Sigmoid colon (tissue), 4 donors: Measurements from ENCODE around the gene TCF12.

Experiments
- CTCF ChIP-seq, 4 experiments: fragments of 450-650 bp in 3 of 4; fragments of 200-600 bp in 1 of 4; IDR thresholded peaks; one replicate each; pipeline ENCODE4 v1.5.1; 2016 to 2019; ENCODE audit warnings: antibody characterized with exemption in 4 of 4, mild to moderate bottlenecking in 3 of 4, moderate library complexity in 2 of 4
- EP300 ChIP-seq, 4 donors: sonication (generic); formaldehyde crosslinking; IDR thresholded peaks; one replicate each; pipeline ENCODE4 v1.6.1; 2017; ENCODE audit warnings: antibody characterized with exemption in 4 of 4
- POLR2A ChIP-seq, 2 donors: fragments of 450-650 bp; IDR thresholded peaks; one replicate each; pipeline ENCODE4 v1.6.1; 2016; ENCODE audit warnings: antibody characterized with exemption in 2 of 2, mild to moderate bottlenecking in 2 of 2, moderate library complexity in 2 of 2
- POLR2AphosphoS5 ChIP-seq, 4 donors: sonication (generic); formaldehyde crosslinking; IDR thresholded peaks; one replicate each; pipeline ENCODE4 v1.6.1; 2017; ENCODE audit warnings: antibody characterized with exemption in 4 of 4

GRCh38 chr15:57324944-57325679, 406.7 kb downstream of the TCF12 start:
- TF ChIP-seq CTCF (IDR thresholded peaks at IDR 0.05) (no peak), POLR2A (IDR thresholded peaks at IDR 0.05) (no peak), EP300 (IDR thresholded peaks at IDR 0.05) (no peak), POLR2AphosphoS5 (IDR thresholded peaks at IDR 0.05) (no peak)
